Kidney capillary endothelial cell (primary cell): Measurements from ENCODE around the gene APOA1.

ENCODE experiments used
- DNase-seq: peaks from one replicate; pipeline ENCODE4 v3.0.0-alpha.2; 2018; ENCODE audit warnings: low spot score

The APOA1 gene

DNA sequence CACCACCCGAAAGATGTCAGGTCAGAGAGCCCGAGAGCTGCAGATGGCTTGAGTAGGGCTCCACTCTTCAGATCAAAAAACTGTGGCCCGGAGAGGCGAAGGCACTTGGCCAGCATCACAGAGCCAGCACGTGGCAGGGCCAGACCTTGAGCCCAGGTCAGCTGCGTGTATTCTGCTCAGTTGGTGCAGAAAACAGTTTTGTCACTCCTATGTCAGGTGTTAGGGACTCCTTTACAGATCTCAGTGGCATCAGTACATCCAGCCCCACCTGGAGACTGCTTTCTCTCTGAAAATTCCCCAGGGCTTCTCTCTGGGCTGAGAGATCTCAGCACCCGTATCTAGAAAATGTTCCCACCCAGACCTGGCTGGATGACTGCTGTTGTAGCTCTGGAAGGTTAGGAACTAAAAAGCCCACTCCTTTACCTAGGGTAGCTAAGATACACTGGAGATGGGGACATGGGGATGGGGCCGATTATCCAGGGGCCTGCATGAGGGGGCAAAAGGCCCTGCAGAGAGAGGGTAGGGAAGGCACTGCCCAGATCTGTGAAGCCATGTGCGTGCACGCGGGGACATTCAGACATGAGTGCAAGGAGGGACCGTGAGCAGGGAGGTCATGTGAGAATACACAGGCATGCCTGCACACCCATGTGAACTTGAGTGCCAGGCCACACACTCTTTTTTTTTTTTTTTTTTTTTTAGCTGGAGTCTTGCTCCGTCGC, 3.4 kb downstream of the APOA1 start:
- no peak for DNase-seq

DNA sequence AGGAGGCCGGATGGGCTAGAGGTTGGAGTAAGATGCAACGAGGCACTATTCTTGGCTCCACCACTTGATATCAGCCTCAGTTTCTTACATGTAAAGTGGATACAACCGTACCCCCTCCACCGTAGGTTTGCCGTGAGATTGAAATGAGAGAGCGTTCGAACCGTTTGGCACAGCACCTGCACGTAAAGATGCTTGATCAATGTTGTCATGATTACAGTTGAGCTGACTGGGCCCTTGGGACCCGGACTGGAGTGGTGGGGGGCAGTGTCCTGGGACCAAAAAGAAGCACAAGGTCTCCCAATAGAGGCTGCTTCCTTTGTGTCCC, 4.0 kb downstream of the APOA1 start:
- no peak for DNase-seq

DNA sequence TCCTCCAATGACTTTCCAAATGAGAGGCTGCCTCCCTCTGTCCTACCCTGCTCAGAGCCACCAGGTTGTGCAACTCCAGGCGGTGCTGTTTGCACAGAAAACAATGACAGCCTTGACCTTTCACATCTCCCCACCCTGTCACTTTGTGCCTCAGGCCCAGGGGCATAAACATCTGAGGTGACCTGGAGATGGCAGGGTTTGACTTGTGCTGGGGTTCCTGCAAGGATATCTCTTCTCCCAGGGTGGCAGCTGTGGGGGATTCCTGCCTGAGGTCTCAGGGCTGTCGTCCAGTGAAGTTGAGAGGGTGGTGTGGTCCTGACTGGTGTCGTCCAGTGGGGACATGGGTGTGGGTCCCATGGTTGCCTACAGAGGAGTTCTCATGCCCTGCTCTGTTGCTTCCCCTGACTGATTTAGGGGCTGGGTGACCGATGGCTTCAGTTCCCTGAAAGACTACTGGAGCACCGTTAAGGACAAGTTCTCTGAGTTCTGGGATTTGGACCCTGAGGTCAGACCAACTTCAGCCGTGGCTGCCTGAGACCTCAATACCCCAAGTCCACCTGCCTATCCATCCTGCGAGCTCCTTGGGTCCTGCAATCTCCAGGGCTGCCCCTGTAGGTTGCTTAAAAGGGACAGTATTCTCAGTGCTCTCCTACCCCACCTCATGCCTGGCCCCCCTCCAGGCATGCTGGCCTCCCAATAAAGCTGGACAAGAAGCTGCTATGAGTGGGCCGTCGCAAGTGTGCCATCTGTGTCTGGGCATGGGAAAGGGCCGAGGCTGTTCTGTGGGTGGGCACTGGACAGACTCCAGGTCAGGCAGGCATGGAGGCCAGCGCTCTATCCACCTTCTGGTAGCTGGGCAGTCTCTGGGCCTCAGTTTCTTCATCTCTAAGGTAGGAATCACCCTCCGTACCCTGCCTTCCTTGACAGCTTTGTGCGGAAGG, 4.8 kb downstream of the APOA1 start:
- no peak for DNase-seq

- no peak for DNase-seq
These were observed 5.6 kb downstream of the APOA1 start for GRCh38 chr11:116831790-116832349.

- no peak for DNase-seq
These were observed 7.1 kb downstream of the APOA1 start for GRCh38 chr11:116830184-116830912.

DNA sequence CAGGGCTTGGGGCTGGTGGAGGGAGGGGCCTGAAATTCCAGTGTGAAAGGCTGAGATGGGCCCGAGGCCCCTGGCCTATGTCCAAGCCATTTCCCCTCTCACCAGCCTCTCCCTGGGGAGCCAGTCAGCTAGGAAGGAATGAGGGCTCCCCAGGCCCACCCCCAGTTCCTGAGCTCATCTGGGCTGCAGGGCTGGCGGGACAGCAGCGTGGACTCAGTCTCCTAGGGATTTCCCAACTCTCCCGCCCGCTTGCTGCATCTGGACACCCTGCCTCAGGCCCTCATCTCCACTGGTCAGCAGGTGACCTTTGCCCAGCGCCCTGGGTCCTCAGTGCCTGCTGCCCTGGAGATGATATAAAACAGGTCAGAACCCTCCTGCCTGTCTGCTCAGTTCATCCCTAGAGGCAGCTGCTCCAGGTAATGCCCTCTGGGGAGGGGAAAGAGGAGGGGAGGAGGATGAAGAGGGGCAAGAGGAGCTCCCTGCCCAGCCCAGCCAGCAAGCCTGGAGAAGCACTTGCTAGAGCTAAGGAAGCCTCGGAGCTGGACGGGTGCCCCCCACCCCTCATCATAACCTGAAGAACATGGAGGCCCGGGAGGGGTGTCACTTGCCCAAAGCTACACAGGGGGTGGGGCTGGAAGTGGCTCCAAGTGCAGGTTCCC, 7.8 kb downstream of the APOA1 start, which contains the start of gene APOC3:
Gene APOC3, plus strand, starts transcription at position 383 of the 659 bp plus-strand sequence. CDS start 676 bp downstream, outside the sequence.
- DNase-seq = no peak

- no peak for DNase-seq
These were observed 8.5 kb downstream of the APOA1 start for GRCh38 chr11:116828632-116829524.

- DNase-seq = no peak
These were observed 10.0 kb downstream of the APOA1 start for GRCh38 chr11:116827461-116827860.

DNA sequence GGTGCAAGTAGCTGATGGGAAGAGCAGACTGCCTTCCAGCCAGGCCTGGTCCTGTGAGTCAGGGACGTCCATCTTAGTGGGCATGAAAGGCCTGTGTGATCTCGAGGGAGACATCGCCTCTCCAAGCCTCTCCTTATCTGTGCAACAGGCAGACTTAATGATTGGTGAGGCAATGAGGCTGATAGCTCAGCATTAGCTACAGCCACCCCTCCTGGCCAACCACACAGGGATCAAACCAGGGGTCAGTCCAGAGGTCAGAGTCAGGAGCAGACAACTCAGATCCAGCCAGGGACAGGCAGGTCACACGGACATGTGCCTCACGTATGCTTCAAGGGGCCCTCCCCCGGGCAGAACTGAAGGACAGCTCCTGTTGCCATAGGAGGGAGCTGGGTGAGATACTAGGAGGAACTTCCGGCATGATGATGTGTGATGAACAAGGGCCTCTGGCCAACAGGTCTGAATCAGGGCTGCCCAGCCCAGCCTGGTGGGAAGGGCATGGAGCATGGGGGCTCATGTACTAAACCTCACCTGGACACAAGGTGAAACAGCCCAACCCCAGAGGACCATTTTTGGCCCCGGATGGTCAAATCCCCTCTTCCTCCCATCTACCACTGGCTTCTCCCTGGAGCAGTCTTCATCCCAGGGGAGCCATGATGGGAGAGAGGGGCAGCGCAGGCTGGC, 10.5 kb downstream of the APOA1 start:
- DNase-seq = no peak

- no peak for DNase-seq
These were observed 11.3 kb downstream of the APOA1 start for GRCh38 chr11:116825854-116826750.

GRCh38 chr11:116825434-116825833, 12.0 kb downstream of the APOA1 start:
- DNase-seq = no peak

DNA sequence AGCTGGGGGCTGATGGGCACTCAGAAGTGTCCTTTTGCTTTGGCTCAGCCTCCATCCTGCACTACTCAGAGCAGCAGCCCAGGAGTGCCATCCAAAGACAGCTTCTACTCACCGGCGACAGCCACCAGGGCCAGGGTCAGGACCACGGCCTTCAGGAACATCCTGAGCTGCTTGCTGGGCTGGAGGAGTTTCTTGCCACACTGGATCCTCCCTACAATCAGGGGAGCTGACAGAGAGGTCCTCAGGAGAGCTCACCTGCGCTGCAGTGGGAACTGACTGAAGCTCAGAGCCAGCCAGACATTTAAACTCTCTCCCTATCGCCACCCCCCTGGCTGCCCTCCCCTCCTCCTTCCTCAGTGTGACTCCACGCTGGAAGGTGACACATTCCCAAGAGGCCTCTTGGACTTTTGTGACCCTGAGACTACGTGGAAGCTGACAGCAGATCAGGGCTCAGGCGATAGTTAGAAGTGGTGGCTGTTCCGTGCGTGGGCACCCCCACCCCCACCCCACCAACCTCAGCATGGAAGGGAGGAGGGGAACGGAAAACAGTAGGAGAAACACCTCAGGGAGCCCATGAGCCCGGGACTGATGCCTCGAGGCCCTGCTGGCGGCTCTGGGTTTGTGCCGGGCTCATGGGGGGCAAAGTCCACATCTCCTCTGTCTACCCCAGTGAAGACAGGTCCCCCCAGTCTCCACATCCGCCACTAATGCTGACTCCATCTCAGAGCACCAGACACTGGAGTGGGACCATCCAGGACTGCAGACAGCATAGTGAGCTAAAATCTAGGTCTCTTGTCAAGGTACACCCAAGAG, 14.2 kb downstream of the APOA1 start, which contains the start of gene APOA4:
Gene APOA4, minus strand, starts transcription at position 274 of the 813 bp plus-strand sequence. Its CDS starts 113 bp downstream, at position 161.
- no peak for DNase-seq

GRCh38 chr11:116822575-116822974, 14.8 kb downstream of the APOA1 start:
- DNase-seq = no peak

GRCh38 chr11:116821050-116821918, 16.1 kb downstream of the APOA1 start:
- no peak for DNase-seq

DNA sequence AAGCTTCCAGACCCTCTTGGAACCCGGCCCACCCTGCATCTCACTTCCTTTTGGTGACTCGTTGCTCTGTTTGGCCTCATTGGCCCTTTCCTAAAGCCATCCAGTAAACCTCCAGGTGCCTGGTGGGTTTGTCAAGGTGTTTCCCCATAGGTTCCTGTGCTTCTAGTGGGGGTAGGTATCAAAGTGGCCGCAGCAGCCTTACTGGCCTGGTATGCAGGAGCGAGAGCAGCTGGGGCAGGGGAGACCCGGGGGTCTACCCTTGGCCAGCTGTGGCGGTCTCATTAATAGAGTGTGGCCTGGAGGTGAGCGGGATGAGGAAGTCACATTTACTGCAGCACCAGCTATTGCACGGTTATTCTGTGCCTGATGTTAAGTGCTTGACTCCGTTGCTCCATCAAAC, 18.4 kb downstream of the APOA1 start:
- DNase-seq = no peak

DNA sequence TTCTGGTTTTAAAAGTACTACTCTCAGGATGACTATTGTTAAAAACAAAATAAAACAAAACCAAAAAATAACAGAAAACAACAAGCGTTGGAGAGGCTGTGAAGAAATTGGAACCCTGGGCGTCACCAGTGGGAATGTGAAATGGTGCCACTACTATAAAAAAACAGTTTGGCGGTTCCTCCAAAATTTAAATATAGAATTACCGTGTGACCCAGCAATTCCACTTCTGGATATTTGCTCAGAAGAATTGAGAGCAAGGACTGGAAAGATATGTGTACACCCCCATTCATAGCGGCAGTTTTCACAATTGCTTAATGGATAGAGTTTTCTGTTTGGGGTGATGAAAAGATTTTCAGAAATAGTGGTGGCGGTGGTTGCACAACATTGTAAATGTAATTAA, 22.9 kb downstream of the APOA1 start:
- DNase-seq = no peak
